HG03139 (cell line): ENCODE data around the gene ATPAF1.
"Not testable (repeated sequence)": the region's sequence is repeated elsewhere in the genome, so short reads cannot be mapped to it uniquely, and the experiment has no call there.

Experiments
- ATAC-seq: cut with Tn5 transposase; IDR thresholded peaks from one replicate; pipeline ENCODE4 v1.9.1; 2021; ENCODE audit not compliant: unreplicated experiment

Gene ATPAF1

DNA sequence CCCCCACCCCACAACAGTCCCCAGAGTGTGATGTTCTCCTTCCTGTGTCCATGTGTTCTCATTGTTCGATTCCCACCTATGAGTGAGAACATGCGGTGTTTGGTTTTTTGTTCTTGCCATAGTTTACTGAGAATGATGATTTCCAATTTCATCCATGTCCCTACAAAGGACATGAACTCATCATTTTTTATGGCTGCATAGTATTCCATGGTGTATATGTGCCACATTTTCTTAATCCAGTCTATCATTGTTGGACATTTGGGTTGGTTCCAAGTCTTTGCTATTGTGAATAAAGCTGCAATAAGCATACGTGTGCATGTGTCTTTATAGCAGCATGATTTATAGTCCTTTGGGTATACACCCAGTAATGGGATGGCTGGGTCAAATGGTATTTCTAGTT, 17.0 kb downstream of the ATPAF1 start:
- not testable (repeated sequence) for ATAC-seq

GRCh38 chr1:46650491-46650890, 17.7 kb downstream of the ATPAF1 start:
- ATAC-seq = no peak

DNA sequence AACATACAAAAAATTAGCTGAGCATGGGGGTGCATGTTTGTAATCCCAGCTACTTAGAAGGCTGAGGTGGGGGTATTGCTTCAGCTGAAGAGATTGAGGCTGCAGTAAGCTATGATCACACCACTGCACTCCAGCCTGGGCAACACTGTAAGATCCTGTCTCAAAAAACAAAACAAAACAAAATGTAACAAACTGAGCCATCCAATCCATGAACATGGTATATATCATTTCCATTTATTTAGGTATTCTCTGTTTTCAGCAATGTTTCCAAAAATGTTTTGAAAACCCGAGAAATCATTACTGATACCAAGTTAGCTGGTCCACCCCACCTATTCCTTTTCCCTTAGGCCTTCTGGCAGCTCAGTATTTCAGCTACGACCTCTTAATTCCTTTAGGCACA, 18.4 kb downstream of the ATPAF1 start:
- ATAC-seq = no peak

DNA sequence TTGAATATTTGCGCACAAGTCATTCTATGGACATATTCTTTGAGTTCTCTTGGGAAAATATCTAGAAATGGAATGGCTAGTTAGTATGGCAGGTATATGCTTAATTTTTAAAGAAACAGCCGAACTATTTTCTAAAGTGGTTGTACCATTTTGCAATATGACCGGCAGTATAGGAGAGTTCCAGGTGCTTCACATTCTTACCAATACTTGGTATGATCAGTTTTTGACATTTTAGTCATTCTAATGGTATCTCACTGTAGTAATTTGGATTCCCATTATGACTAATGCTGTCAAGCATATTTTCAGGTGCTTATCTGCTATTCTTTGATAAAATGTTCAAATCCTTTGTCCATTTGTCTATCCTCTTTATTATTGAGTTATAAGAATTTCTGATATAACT, 20.6 kb downstream of the ATPAF1 start:
- ATAC-seq = no peak

DNA sequence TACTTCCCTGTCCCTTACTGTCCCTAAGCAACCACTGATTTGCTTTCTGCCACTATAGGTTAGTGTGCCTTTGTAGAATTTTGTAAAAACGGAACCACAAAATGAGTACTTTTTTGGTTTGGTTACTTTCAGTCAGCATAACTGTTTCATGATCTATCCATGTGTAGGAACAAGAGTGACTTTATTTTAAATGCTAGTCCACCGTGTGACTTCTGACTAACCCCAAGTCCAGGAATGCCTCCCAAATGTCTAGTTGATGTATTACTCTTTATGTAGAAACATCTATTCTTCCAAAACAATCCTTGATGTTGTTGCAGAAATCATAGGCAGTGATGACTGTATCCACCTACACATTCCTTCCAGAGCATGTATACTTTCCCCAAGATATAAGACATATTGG, 21.3 kb downstream of the ATPAF1 start:
- ATAC-seq = no peak

GRCh38 chr1:46646331-46646730, 21.8 kb downstream of the ATPAF1 start:
- ATAC-seq = no peak

DNA sequence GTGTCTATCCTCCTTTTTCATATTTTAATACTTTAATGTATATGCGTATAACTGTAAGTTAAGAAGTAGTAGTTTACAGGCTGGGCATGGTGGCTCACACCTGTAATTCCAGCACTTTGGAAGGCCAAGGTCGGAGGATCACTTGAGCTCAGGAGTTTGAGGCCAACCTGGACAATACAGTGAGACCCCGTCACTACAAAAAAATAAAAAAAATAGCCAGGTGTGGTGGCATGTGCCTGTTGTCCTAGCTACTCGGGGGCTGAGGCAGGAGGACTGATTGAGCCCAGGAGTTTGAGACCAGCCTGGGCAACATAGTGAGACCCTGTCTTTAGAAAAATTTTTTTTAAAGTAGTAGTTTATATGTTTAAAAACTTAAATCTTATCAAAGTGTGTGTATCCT, 22.3 kb downstream of the ATPAF1 start:
- no peak for ATAC-seq

DNA sequence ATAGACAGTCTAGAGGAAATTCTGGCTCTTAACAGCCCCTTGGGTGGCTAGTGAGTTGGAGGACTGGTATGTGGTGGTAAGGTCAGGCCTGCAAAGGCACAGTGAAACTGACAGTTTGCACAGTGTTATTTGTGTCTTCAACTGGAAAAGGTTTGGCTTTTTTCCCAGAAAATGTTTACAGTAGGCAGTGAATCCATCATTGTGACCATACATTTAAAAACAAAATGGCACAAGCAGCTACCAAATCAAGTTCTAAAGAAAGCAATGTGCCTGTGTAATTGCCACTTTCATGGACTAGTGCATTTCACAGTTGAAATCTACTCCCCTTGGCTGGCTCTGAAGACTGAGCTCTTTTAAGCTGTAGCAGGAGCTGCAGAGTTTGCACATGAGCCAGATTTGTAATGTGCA, 24.8 kb downstream of the ATPAF1 start:
- ATAC-seq = no peak

DNA sequence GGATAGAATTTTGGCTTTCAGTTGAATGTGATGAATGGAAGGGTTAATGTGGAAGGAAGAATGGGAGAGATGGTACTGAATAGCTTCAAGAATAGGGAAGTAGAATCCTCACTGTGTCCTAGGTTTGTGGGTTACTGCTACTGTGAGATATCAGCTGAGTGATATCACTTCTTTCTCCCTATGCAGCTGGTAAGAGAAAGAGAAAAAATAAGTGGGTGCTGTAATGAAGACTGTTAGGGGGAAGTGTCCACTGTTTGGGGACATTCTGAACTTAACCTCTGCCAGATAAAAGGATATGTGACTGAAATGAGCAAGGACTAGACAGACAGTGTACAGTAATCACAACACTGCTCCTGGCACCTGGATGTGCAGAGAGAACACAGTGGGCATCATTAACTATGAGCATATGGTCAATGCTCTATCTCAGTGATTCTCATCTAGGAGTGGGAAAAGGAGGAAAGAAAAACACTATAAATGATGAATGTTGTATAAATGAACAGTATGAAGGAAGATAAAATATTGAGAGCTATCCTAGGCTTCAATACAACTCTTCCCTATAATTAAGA, 26.0 kb downstream of the ATPAF1 start:
- no peak for ATAC-seq

DNA sequence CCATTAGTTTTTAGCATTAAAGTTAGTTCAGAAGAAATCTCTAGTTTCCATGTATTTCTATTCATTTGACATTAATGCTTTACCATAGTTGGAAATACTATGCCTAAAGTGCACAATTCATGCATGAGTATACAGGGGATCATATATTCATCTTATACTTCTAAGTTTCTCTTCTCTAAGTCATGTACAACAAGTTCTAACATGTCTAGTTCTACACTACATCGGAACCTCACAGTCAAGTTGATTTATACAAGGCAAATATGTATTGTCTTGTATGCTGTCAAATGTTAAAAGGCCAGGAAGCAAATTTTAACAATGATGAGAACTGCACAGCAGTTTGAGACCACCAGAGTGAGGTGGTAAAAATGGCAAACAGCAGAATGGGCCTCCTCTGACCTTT, 28.6 kb downstream of the ATPAF1 start:
- no peak for ATAC-seq

- ATAC-seq = no peak
Measured at GRCh38 chr1:46638921-46639320, 29.2 kb downstream of the ATPAF1 start.

DNA sequence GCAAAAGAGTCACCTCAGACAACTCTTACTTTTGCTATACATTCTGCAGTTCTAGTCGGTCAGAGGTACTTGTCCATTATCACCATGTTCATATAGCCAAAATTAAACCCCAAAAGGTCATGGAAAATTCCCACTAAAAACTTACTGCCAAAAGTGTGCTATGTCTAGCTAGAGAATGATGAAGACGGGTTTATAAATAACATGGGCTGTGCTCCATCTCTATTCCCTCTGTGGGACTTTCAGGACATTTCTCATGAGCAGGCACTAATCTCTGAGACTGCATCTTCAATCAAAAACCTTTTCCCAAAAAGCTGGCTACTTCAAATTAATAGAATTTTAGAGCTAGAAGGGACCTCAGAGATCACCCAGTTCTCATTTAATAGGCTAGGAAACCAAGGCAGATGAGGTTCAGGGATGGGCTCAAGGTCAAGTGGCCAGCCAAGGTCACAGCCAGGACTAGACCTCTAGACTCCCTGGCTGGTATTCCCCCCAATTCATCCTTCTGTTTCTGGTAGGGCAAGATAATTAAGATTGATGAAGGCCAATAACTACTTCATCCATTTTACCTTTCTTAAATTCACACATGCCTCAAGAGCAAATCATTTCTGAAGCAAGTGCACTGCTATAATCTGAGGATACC, 30.6 kb downstream of the ATPAF1 start:
- ATAC-seq = no peak

DNA sequence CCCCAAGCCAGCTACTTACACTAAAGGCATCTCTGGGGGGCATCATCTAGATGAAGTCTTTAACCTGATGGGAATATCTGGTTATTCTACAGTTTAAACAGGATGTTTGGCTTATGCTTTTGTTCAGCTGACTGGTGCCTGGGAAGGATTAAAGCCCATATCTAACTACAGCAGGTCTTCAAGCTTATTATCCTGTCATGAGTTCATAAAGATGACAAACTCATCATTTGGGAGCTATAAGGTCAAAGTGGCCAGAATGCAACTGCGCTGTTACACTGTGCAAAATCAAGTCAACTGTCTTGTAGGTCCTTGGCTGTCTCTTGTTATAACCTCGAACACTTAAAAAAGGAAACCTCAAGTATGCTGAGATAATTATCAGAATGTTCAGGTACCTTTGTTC, 33.0 kb downstream of the ATPAF1 start:
- no peak for ATAC-seq

DNA sequence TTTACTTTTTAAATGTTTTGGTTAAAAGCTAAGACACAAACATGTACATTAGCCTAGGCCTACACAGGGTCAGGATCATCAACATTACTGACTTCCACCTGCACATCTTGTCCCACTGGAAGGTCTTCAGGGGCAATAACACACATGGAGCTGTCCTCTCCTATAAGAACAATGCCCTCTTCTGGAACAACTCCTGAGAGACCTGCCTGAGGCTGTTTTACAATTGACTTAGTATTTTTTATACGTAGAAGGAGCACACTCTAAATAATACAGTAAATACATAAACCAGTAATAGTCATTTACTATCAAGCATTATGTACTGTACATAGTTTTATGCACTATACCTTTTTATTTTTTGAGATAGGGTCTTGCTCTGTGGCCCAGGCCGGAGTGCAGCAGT, 37.4 kb downstream of the ATPAF1 start:
- ATAC-seq = no peak

GRCh38 chr1:46623743-46624644, 44.2 kb downstream of the ATPAF1 start:
- ATAC-seq = no peak

DNA sequence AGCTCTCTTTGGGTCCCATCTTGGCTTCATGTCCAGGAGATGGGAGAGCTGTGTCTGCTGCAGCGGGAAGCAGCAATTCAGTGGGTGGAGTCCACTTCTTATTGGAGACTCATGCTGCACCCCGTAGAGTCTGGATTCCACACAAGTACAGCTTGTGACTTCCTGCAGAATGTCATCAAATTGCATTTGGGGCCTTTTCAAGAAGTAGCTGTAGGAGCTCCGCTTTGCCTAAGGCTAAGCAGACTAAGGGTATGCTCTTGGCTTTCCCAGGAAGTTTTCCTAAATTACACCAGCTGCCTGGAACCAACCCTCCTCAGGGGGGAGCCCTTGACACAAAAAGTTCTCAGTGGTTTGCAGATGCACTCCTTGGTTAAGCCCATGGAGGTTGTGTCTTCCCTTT, 45.8 kb downstream of the ATPAF1 start:
- ATAC-seq = no peak

GRCh38 chr1:46621930-46622329, 46.2 kb downstream of the ATPAF1 start:
- ATAC-seq = no peak

- no peak for ATAC-seq
Measured at GRCh38 chr1:46619656-46620258, 48.4 kb downstream of the ATPAF1 start.

DNA sequence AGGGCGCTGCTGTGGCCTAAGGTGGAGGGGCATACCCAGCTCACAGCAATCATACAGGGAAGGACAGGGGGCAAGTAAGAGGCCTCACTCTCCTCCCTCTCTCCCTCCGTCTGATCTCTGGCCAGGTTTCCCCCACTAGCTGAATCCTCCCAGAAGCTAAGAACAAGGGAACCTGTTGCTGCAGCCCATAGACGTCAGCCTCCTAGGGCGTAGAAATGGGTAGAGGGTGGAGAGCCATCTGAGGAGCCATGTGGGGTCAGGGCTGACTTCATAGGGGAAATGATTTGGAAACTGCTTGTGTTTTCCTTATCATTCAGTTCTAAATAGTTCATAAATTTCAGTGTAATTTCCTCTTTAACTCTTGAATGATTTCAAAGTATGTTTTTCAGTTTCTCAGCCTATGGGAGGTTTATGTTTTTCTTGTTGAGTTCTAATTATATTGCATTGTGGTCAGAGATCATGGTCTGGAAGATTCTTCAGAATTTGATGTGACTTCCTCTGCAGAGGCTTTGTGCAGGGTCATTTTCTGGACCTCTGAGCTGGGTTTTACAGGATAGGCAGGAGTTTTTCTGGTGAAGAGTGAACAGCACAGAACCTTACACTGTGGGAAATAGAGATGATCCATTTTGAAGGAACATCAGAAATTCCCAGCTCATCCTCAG, 49.3 kb downstream of the ATPAF1 start:
- ATAC-seq = no peak

DNA sequence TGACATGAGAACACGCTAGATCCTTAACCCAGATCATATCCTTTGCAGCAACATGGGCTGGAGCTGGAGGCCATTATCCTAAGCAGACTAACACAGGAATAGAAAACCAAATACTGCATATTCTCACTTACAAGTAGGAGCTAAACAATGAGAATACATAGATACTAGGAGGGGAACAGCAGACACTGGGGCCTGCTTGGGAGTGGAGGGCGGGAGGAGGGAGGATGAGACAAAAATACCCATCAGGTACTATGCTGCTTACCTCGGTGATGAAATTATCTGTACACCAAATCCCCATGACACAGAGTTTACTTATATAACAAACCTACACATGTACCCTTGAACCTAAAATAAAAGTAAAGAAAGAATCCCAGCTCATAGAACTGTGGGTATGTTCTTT, 50.3 kb downstream of the ATPAF1 start:
- no peak for ATAC-seq

DNA sequence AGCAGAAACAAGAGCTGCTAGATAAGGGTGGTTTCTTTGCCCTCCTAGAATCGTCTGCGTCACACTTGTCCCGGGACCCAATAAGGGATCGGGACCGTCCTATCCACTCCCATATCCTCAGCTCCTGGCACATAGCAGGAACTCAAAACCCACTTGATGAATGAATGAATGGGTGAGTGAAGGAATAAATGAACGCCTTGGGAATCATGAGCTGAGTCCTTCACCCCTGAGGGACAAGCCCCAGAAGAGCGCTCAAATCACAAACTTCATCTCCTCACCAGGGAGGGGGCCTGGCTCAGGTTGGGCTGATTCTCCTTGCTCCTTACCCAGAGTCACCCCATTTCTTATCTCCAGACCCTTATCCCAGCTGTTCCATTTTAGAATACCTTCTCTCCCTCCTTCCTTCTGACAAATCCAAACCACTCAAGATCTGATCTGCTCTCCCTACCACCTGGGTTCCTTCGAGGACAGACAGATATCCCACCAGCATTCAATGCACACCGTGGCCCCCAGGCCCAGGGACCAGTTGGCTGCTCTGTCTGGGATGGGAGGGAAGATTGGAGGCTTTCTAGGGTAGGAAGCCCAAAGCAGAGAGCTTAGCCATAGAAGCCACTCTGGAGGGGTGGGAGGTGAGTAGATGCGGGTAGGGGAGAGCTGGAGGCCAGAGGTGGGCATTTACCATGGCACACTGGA, 50.9 kb downstream of the ATPAF1 start:
- ATAC-seq = no peak
